Regular cardiac myocyte (primary cell): ENCODE data around the gene SIX4. TPM values are rescaled to one million over a fixed set of nuclear protein-coding genes. Genes with fewer than 3 reads are reported as not detected.

Experiments used
- total RNA-seq: library from RNA; depleted of rRNA; stranded (reverse); fragments of >200 nt; gene quantifications from 2 replicates; pipeline ENCODE4 v1.2.3, GENCODE V29; 2014

Gene SIX4
- total RNA-seq, result 8.1 and 9.6 TPM in 2 replicates

GRCh38 chr14:60723907-60724618, at the start of gene SIX4:
Gene SIX4, minus strand, starts transcription at chr14:60724351. Its CDS starts 277 bp downstream, at chr14:60724074.

GRCh38 chr14:60734465-60735242, 10.5 kb upstream of the SIX4 start, which contains the start of gene MNAT1:
Gene MNAT1, plus strand, starts transcription at chr14:60734761. Its CDS starts 102 bp downstream, at chr14:60734863.

Other genes with a start within 250 kb of the SIX4 start
- gene C14orf39, start 238.3 kb downstream of the SIX4 start, total RNA-seq, result not detected in 2 replicates
- not detected in 2 replicates for gene SIX6, start 215.2 kb downstream of the SIX4 start, total RNA-seq
- gene SIX1, start 74.9 kb downstream of the SIX4 start, total RNA-seq, result 0.38 and 0.56 TPM in 2 replicates
- 65.7 and 68.6 TPM in 2 replicates for gene MNAT1, start 10.4 kb upstream of the SIX4 start, total RNA-seq